Measurements from ENCODE around the gene NUDT6.
"Not testable (repeated sequence)": the region's sequence is repeated elsewhere in the genome, so short reads cannot be mapped to it uniquely, and the experiment has no call there.

Gene NUDT6

GRCh38 chr4:122921971-122922876 is at the start of gene NUDT6:
Gene NUDT6, minus strand, starts transcription at chr4:122922597. Its CDS starts 25 bp downstream, at chr4:122922572.
- DNase-seq (ENCODE audit: low read depth in 3 of 3), result peak in 1 of 3 experiments; percentile 41

- no peak for DNase-seq (ENCODE audit: low read depth in 3 of 3)
Observed at GRCh38 chr4:122968227-122968812, 45.9 kb upstream of the NUDT6 start.

- DNase-seq (ENCODE audit: low read depth in 3 of 3), result no peak
Observed at GRCh38 chr4:122967231-122967630, 44.8 kb upstream of the NUDT6 start.

GRCh38 chr4:122966201-122966600 is 43.8 kb upstream of the NUDT6 start:
- DNase-seq (ENCODE audit: low read depth in 3 of 3), result no peak

GRCh38 chr4:122963216-122963615 is 40.8 kb upstream of the NUDT6 start:
- no peak for DNase-seq (ENCODE audit: low read depth in 3 of 3)

GRCh38 chr4:122960611-122961000 is 38.2 kb upstream of the NUDT6 start:
- DNase-seq (ENCODE audit: low read depth in 3 of 3), result no peak

GRCh38 chr4:122959981-122960610 is 37.7 kb upstream of the NUDT6 start:
- no peak for DNase-seq (ENCODE audit: low read depth in 3 of 3)

- DNase-seq (ENCODE audit: low read depth in 3 of 3), result no peak
Observed at GRCh38 chr4:122959441-122959840, 37.0 kb upstream of the NUDT6 start.

- DNase-seq (ENCODE audit: low read depth in 3 of 3), result no peak
Observed at GRCh38 chr4:122958505-122958904, 36.1 kb upstream of the NUDT6 start.

GRCh38 chr4:122953924-122954323 is 31.5 kb upstream of the NUDT6 start:
- DNase-seq (ENCODE audit: low read depth in 3 of 3), result no peak

- DNase-seq (ENCODE audit: low read depth in 3 of 3), result no peak
Observed at GRCh38 chr4:122952028-122952427, 29.6 kb upstream of the NUDT6 start.

GRCh38 chr4:122948671-122949070 is 26.3 kb upstream of the NUDT6 start:
- no peak for DNase-seq (ENCODE audit: low read depth in 3 of 3)

GRCh38 chr4:122946142-122946541 is 23.7 kb upstream of the NUDT6 start:
- no peak for DNase-seq (ENCODE audit: low read depth in 3 of 3)

- DNase-seq (ENCODE audit: low read depth in 3 of 3), result not testable (repeated sequence)
Observed at GRCh38 chr4:122945136-122945535, 22.7 kb upstream of the NUDT6 start.

- DNase-seq (ENCODE audit: low read depth in 3 of 3), result no peak
Observed at GRCh38 chr4:122932763-122933162, 10.4 kb upstream of the NUDT6 start.

- DNase-seq (ENCODE audit: low read depth in 3 of 3), result no peak
Observed at GRCh38 chr4:122930862-122931261, 8.5 kb upstream of the NUDT6 start.

GRCh38 chr4:122928930-122929329 is 6.5 kb upstream of the NUDT6 start:
- no peak for DNase-seq (ENCODE audit: low read depth in 3 of 3)

- peak; percentile 77 to 85 (median 78) for DNase-seq (ENCODE audit: low read depth in 3 of 3)
Observed at GRCh38 chr4:122922877-122923511, 597 bp upstream of the NUDT6 start.

- no peak for DNase-seq (ENCODE audit: low read depth in 3 of 3)
Observed at GRCh38 chr4:122921300-122921699, 1.1 kb downstream of the NUDT6 start.

GRCh38 chr4:122920473-122920872 is 1.9 kb downstream of the NUDT6 start:
- DNase-seq (ENCODE audit: low read depth in 3 of 3), result no peak

GRCh38 chr4:122917731-122918130 is 4.7 kb downstream of the NUDT6 start:
- DNase-seq (ENCODE audit: low read depth in 3 of 3), result no peak

- DNase-seq (ENCODE audit: low read depth in 3 of 3), result no peak
Observed at GRCh38 chr4:122914938-122915337, 7.5 kb downstream of the NUDT6 start.
